Keratinocyte (primary cell): Measurements from ENCODE around the gene APBB2. TPM values are rescaled to one million over a fixed set of nuclear protein-coding genes. Genes with fewer than 3 reads are reported as not detected.

Experiments used
- DNase-seq: peaks from one replicate; pipeline ENCODE4 v3.0.0-alpha.2; 2011; ENCODE audit warnings: low read depth, missing footprints, low spot score
- FAIRE-seq: peaks from 2 replicates; lab custom pipeline; 2011; peaks lifted over from hg19 to GRCh38; lab: Jason Lieb, UNC
- H2AFZ ChIP-seq: 2 replicates; pipeline ENCODE4 v1.6.0; 2012; ENCODE audit warnings: low read length, control low read depth, inconsistent platforms; ENCODE audit not compliant: control insufficient read depth
- H3K27ac ChIP-seq: 2 replicates; pipeline ENCODE4 v1.5.1; 2011; ENCODE audit warnings: low read length; ENCODE audit not compliant: control insufficient read depth, insufficient read depth
- H3K27me3 ChIP-seq: 3 replicates; pipeline ENCODE4 v1.6.0; 2011; ENCODE audit warnings: low read length; ENCODE audit not compliant: control insufficient read depth, insufficient read depth; ENCODE audit errors: extremely low read depth
- H3K36me3 ChIP-seq, 2 experiments: 2 replicates in 1 of 2; 3 replicates in 1 of 2; pipeline ENCODE4 v1.5.1; 2011; ENCODE audit warnings: low read length in 2 of 2, mild to moderate bottlenecking in 1 of 2; ENCODE audit not compliant: control insufficient read depth in 2 of 2, insufficient read depth in 2 of 2; ENCODE audit errors: extremely low read depth in 1 of 2
- H3K4me1 ChIP-seq: 3 replicates; pipeline ENCODE4 v1.5.1; 2011; ENCODE audit warnings: low read length; ENCODE audit not compliant: control insufficient read depth, insufficient read depth; ENCODE audit errors: extremely low read depth
- H3K4me2 ChIP-seq: 3 replicates; pipeline ENCODE4 v1.6.0; 2011; ENCODE audit warnings: low read depth, low read length; ENCODE audit not compliant: control insufficient read depth, insufficient read depth; ENCODE audit errors: extremely low read depth
- H3K4me3 ChIP-seq, 3 experiments: fragments of 200-600 bp in 1 of 3; sonication (generic) in 1 of 3; 2 replicates in 2 of 3; 3 replicates in 1 of 3; pipeline ENCODE4 v1.5.1; 2011 to 2016; ENCODE audit warnings: low read length in 3 of 3, mild to moderate bottlenecking in 3 of 3, control low read depth in 2 of 3, inconsistent platforms in 1 of 3, low read depth in 1 of 3, mixed read lengths in 1 of 3, mixed run types in 1 of 3, moderate library complexity in 1 of 3; ENCODE audit not compliant: control insufficient read depth in 2 of 3, insufficient read depth in 2 of 3; ENCODE audit errors: extremely low read depth in 1 of 3
- H3K79me2 ChIP-seq: 2 replicates; pipeline ENCODE4 v1.6.0; 2012; ENCODE audit warnings: low read length; ENCODE audit not compliant: control insufficient read depth, insufficient read depth
- H3K9ac ChIP-seq: 3 replicates; pipeline ENCODE4 v1.6.0; 2011; ENCODE audit warnings: low read length; ENCODE audit not compliant: control insufficient read depth, insufficient read depth; ENCODE audit errors: extremely low read depth
- H3K9me1 ChIP-seq: 3 replicates; pipeline ENCODE4 v1.6.0; 2011; ENCODE audit warnings: low read length; ENCODE audit not compliant: control insufficient read depth, insufficient read depth; ENCODE audit errors: extremely low read depth
- H3K9me3 ChIP-seq: 2 replicates; pipeline ENCODE4 v1.5.1; 2012; ENCODE audit warnings: low read depth, low read length; ENCODE audit not compliant: control insufficient read depth
- H4K20me1 ChIP-seq: 3 replicates; pipeline ENCODE4 v1.6.0; 2011; ENCODE audit warnings: low read length; ENCODE audit not compliant: control insufficient read depth, insufficient read depth; ENCODE audit errors: extremely low read depth
- CTCF ChIP-seq, 3 experiments: IDR thresholded peaks in 1 of 3; conservative IDR thresholded peaks in 1 of 3; optimal IDR thresholded peaks in 1 of 3; 2 replicates in 2 of 3; 3 replicates in 1 of 3; pipeline versions ENCODE3 to v1.5.1; 2011; ENCODE audit warnings: low read length in 3 of 3, mild to moderate bottlenecking in 3 of 3, moderate library complexity in 2 of 3, control low read depth in 1 of 3, inconsistent platforms in 1 of 3; ENCODE audit not compliant: insufficient read depth in 2 of 3; ENCODE audit errors: extremely low read depth in 1 of 3
- EZH2 ChIP-seq: IDR thresholded peaks from one replicate; pipeline ENCODE4 v1.6.1; 2012; ENCODE audit warnings: inconsistent platforms, mild to moderate bottlenecking, low read length, moderate library complexity
- dilution Hi-C: fragments of 300-500 bp; cut with MboI; formaldehyde crosslinking; loops from one replicate; pipeline ENCODE4 v1.7.0; 2020; ENCODE audit warnings: low sequenced_read_pairs; ENCODE audit not compliant: extremely low pct_ligation_motif_present
- polyA plus RNA-seq, 5 experiments: library from polyadenylated mRNA; depleted of rRNA in 3 of 5; stranded (reverse) in 3 of 5; stranded (forward) in 1 of 5; unstranded in 1 of 5; fragments of >200 nt; gene quantifications; 1 replicate in 1 of 5; 2 replicates in 3 of 5; 3 replicates in 1 of 5; pipeline versions ENCODE4 v1.2.1 to v1.2.3, GENCODE V29; 2011 to 2012; ENCODE audit warnings: missing spikeins in 2 of 5, low read depth in 1 of 5, low replicate concordance in 1 of 5

Gene APBB2
- polyA plus RNA-seq, 1 donor (not counting 4 experiments of a cell fraction or from before 2014, with no cell fraction given), result 57.3 TPM

- DNase-seq (no peak), FAIRE-seq (no peak)
- Histone ChIP-seq H3K27me3 (no peaks in the 10 kb centered on the region), H4K20me1 (no peaks in the 10 kb centered on the region), H3K79me2 (no peaks in the 10 kb centered on the region), H3K9me3 (no peaks in the 10 kb centered on the region), H3K9me1 (no peaks in the 10 kb centered on the region), H3K9ac (no peak overlapping the region), H2AFZ (no peak overlapping the region), H3K27ac (no peak overlapping the region), H3K36me3 (peaks cover 0 to 9% of the 10 kb centered on the region in 2 experiments), H3K4me1 (no peaks in the 10 kb centered on the region), H3K4me2 (no peak overlapping the region), H3K4me3 (no peak overlapping the region)
- TF ChIP-seq EZH2 (no peak), CTCF (optimal IDR thresholded peaks at IDR 0.05 in 1 of 3, IDR thresholded peaks at IDR 0.05 in 1 of 3, conservative IDR thresholded peaks at IDR 0.05 in 1 of 3; ENCODE audit: extremely low read depth in 1 of 3, insufficient read depth in 2 of 3, low read length in 3 of 3) (no peak)
- dilution Hi-C loops, result no loop called here
Measured at GRCh38 chr4:40864531-40864930, 349.8 kb downstream of the APBB2 start.

GRCh38 chr4:40858962-40859361 is 355.4 kb downstream of the APBB2 start:
- Histone ChIP-seq H3K4me2 (no peak overlapping the region), H3K4me3 (no peak overlapping the region), H4K20me1 (no peaks in the 10 kb centered on the region), H2AFZ (no peak overlapping the region), H3K9me3 (no peaks in the 10 kb centered on the region), H3K9me1 (no peaks in the 10 kb centered on the region), H3K4me1 (peaks cover 2% of the 10 kb centered on the region), H3K36me3 (peaks cover 0 to 9% of the 10 kb centered on the region in 2 experiments), H3K79me2 (no peaks in the 10 kb centered on the region), H3K27ac (no peak overlapping the region), H3K9ac (no peak overlapping the region), H3K27me3 (no peaks in the 10 kb centered on the region)
- FAIRE-seq (no peak), DNase-seq (no peak)
- dilution Hi-C loops, result no loop called here
- TF ChIP-seq CTCF (optimal IDR thresholded peaks at IDR 0.05 in 1 of 3, IDR thresholded peaks at IDR 0.05 in 1 of 3, conservative IDR thresholded peaks at IDR 0.05 in 1 of 3; ENCODE audit: extremely low read depth in 1 of 3, insufficient read depth in 2 of 3, low read length in 3 of 3), result no peak
